Raji (cell line): ENCODE measurements around the gene ASF1A.
A peak's percentile ranks its signal among the peaks of the same experiment; 100 is the strongest.

ENCODE experiments used
- POLR2A ChIP-seq: IDR thresholded peaks from 2 replicates; pipeline ENCODE4 v1.6.1; 2011; ENCODE audit warnings: low read depth, low read length, control low read depth; ENCODE audit not compliant: insufficient read depth

ASF1A gene

DNA sequence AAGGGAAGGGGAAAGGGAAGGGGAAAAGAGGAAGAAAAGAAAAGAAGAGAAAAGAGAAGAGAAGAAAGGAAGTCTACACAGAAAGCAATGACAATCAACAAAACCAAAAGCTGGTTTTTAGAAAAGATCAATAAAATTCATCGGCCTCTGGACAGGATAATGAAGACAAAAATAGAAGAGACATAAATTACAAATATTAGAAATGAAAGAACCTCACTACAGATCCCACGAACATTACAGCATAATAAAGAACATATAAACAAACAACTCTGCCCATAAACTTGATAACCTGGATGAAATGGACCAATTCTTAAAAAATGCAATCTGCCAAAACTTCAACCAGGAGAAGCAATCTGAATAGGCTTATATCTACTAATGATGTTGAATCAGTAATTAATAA is 20.7 kb upstream of the ASF1A start:
- no peak for TF ChIP-seq POLR2A

DNA sequence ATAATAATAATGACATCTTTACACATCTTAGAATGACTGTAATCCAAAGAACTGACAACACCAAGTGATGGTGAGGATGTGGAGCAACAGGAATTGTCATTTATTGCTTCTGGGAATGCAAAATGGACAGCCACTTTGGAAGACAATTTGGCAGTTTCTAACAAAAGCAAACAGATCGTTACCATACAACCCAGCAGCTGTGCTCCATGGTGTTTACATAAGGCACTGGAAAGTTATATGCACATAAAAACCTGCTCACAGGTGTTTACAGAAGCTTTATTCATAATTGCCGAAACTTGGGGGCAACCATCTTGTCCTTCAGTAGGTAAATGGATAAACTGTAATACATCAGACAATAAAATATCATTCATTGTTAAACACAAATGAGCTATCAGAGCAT is 18.3 kb upstream of the ASF1A start:
- TF ChIP-seq POLR2A = no peak

DNA sequence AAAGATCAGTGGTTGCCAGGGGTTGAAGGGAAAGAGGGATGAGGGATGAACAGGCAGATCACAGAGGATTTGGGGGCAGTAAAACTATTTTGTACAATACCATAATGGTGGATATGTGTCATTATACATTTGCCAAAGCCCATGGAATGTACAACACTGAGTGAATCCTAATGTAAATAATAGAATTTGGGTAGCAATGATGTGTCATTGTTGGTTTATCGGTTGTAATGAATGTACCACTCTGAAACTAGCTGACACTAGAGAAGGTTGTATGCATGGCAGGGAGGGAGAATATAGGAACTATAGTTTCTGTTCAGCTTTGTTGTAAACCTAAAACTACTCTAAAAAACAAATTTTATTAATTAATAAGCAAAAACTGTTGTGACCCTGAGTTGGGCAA is 17.8 kb upstream of the ASF1A start:
- TF ChIP-seq POLR2A = no peak

DNA sequence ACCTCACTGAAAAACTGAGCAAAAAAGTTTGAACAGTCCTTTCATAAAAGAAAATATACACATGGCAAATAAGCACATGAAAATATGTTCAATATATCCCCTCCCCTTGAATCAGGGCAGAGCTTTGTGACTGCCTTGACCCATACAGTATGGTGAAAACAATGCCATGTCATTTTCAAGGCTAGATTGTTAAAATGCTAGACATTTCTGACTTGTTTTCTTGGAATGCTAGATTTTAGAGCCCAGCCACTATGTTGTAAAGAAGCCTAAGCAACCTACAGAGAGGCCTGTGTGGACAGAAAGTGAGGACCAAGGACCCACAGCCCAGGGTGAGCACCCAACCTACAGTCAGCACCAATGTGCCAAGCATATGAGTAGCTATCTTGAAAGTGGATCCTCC is 17.1 kb upstream of the ASF1A start:
- no peak for TF ChIP-seq POLR2A

DNA sequence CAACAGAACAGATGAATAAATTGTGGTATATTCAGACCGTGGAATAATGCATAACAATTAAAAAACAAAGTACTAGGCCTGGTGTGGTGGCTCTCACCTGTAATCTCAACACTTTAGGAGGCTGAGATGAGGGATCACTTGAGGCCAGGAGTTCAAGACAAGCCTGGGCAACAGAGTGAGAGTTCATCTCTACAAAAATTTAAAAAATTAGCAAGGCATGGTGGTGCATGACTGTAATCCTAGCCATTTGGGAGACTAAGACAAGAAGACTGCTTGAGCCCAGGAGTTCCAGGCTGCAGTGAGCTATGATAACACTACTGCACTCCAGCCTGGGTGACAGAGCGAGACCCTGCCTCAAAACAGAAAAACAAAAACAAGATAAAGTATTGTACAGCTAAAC is 16.1 kb upstream of the ASF1A start:
- TF ChIP-seq POLR2A = no peak

DNA sequence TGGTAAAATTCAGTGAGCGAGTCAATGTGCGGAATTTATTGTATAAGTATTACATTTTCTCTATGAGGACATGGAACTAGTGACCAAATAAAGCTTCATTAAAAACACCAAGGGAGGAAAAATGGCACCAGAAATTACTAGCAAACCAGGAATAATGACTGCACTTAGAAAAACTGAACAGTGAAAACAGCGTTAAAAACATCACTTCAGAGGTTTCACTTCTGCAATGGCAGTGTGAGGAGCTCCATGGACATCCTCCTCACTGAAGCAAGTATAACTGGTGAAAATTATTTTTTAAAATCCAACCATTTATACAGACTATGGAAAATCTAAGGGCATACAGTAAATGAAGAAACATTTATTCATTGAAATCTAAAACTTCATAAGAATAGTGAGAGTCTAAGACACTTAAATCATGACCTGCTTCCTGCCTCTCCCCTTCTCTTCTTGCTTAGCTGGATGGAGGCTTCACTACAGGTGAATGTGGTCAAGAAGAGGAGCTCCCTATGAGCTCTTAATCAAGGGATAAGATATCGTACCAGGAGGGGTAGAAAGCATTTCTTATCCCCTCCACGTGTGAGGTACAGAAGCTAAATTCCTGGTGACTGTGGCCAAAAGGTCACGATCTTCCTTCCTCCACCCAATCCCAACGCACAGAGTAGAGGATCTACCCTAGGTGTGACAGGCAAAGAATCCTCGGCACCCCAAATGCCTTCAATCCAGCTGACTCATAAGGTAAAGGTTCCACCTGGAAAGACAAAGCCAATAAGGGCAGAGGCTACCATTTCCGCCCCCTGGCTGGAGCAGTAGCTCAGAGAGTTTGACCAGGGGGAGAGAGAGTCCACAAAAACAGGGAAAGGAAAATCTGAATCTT is 12.3 kb upstream of the ASF1A start:
- TF ChIP-seq POLR2A = no peak

DNA sequence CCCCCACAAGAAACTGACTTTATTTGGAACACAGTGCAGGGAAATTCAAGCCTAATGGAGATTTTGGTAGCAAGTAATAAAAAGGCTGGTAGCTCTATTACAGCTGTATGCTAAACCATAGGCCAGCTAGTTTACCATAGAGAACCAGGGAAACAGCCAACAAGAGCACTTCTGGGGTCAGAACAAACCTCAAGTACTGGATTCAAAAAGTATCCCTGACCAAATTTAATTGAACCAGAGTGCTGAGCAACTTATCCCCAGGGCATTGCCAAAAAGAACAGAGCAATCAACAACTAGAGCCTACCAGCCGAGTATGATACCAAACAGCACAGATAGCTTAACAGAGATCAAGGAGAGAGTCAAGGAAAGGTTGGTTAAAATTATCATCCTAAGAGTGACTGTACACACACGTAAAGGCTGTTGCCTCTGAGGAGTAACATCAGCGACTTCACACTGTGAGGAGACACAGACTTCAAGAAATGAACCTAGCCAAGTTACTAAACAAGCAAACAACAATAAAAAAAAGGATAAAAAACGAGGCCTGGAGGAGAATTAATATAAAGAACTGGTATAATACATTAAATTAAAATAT is 11.5 kb upstream of the ASF1A start:
- TF ChIP-seq POLR2A = no peak

DNA sequence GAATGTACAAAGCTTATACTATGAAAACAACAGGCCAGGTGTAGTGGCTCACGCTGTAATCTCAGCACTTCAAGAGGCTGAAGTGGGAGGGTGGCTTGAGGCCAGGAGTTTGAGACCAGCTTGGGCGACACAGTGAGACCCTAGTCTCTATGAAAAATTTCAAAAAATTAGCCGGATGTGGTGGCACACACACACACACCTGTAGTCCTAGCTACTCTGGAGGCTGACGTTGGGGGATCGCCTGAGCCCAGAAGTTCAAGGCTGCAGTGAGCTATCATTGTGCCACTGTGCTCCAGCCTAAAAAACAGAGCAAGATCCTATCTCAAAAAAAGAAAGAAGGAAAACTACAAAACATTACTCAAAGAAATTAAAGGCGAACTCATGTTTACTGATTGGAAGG is 7.3 kb upstream of the ASF1A start:
- TF ChIP-seq POLR2A = no peak

DNA sequence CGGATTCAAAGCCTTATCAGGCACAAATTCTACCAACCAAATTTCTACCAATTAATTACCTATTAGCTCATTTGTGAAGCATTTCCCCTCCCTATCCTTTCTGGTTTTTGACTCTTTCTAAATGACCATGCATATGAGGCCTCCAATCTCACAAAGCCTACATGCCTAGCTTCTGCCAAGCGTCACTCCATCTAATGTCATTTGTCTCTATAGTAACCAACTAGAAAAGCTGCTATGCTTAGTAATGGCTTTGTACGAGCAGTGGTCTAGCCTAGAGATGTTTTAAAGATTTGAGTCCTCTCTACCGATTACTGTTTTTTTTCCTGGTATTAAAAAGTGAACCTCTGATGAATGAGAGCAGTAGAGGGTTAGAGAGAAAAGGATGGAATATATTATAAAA is 4.8 kb upstream of the ASF1A start:
- TF ChIP-seq POLR2A = no peak

DNA sequence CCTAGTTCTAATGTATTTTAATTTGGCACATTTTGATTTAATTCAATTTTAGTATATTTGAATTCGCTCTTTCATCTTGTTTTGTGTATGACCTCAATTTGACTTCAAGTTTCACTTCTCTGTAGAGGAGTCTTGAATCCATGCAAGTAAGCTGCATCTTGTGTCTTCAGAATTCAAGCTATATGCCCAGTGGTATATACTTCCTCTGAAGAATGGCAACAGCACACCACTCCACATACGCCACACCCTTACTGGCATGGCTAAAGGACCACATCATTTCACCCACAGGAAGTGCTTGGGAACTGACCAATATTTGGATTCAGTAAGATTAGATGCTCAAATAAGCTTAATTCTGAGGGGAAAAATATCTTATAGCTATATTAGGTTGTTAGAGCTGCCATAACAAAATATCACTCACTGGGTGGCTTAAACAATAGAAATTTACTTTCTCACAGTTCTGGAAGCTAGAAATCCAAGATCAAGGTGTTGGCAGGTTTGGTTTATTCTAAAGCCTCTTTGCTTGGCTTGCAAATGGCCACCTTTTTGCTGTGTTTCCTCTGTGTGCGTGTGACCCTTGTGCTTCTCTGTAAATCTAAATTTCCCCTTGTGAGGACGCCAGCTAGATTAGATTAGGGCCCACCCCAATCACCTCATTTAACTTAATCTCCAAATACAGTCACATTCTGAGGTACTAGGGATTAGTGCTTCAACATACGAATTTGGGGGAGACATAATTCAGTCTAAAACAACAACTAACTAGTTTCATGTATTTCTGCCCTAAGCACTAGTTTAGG is 2.8 kb upstream of the ASF1A start:
- peak; percentile 53; the same call in 1 of the 2 replicates for TF ChIP-seq POLR2A

DNA sequence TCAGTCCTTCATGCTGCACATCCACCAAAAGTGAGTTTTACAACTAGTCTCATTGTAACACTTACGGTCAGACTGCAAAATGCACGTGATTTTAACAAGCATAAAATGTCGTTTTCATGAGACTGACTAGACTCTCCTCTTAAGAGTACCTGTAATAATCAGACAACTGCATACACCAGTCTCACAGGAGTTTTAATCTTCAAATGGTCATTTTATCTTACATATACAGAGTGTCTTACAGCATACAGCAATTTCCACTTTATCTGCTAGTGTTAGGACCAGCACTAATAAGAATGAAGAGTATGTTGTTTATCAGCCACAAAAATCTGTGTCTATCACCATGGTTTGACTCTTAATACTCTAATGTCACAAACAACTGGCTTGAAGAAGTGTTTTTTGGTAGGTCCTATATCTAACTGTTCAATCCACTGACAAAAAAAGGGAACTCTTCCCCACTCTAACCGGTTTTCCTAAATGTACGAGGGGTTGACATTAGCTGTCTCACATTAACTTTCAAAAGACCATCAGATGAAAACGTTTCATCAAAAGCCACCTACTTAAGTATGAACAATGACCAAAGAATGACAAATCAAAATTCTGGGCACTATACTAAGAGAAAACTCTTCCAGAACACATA is 1.5 kb upstream of the ASF1A start:
- TF ChIP-seq POLR2A = no peak

DNA sequence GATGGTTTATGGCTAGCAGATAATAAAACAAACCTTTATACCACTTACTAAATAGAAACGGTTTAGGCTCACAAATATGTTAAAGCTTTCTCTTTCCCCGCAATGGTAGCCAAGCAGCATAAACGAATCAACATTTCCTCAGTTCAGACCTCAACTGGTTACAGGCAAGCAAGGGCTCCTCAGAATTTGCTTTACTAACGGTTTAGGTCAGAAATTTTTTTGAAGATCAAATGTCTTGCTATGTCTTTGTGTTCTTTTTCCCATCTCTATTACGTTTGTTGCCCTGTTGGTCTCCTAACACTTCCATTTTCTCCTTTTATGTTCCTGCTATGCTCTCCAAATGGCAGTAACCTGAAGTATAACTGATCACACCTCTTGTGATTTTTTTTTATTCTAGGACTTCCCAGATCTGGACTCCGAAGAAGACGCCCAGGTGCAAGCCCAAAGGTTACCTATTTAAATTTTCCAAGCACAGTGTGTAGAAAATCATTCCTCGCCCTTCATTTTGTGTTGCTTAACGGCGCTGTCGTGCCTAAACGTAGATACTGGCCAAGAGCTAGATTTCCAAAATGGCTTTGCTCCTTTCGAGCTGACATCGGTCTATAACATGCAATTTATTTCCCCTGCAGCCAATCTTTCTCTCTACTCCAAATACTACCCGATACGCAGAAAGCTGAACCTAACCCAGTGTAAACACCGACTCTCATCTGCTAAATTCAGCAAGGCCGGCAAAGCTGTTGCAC is 717 bp upstream of the ASF1A start:
- TF ChIP-seq POLR2A = no peak

DNA sequence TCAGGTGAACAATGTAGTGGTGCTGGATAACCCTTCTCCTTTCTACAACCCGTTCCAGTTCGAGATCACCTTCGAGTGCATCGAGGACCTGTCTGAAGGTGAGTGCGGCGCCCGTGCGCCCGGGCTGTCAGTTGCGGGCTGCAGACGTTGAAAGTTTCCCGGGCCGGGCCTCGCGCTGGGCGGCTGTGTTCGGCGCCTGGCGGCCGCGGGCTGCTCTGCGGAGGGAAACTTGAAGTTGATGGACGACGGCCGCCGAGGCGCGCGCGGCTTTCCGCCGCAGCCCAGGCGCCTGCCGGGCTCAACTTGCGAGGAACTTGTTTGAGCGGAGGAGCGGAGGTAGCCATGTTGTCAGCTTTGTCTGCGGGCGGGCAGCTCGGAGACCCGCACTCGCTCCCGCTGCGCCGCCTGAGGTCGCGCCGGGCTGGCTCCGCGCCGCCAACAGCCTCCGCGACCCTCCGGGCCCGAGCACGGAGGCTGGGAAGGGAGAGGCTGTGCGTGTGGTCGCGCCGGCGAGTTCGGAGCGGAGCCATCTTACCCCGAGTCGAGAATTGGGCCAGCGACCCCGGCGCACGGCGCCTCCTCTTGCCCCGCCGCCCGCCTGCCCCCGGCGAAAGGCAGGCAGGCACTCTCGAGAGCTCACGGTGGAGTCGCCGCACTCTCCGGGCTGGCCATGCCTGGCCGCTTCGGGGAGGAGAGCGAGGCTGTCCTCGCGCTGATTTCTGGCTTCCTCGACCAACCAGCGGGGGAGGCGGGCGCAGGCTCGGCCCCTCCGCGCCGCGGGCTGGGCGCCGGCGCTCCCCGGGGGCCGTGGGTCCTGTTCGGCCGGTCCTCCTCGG is 691 bp downstream of the ASF1A start:
- TF ChIP-seq POLR2A = peak; percentile 69

DNA sequence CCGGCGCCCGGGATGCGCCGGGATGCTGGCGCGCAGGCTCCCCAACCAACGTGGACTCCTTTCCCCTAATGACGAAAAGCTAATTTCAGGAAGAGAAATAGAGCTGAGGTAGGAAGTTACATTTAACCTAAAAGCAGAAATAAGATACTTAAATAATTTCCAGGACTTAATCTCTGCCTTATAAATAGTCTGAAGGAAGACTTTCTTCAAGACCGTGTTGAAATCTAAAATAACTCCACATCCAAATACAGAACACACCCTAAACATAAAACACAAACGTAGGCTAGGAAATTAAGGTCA is 1.3 kb downstream of the ASF1A start:
- TF ChIP-seq POLR2A = no peak
